ENCODE results near the gene RGS1. TPM values are rescaled to one million over a fixed set of nuclear protein-coding genes. Genes with fewer than 3 reads are reported as not detected.

Gene RGS1
- polyA plus RNA-seq, 1 of the 3 experiments (the other 2 are of a cell fraction): 0.12 TPM

DNA sequence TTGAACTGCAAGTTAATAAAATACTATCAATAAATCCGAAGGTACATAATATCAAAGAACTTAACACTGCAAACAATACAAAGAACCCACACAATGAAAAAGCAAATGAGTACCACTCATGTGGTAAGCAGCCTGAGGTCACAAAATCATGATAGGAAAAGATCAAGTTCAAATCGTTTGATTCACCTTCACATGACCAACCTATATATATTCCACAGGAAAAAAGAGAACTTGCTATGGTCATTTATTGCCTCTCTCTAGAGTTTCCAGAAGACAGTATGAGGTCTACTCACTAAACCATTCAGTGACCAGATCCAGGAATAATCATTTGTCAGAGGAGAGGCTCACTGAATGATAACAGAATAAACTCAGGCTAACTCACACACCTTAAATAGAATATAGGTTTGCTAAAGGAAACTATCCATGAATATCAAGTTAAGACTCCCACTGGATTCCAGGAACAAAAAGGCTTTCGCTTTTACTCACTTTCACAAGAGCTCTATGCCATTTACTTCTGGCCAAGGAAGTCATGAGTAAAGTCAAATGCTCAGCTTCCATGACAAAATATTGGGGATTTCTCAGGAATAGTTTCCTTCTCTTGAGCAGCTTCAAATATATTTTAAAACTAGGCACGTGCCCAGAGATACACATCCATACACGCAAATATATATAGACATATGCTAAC lies 48.3 kb upstream of the RGS1 start:
- 70% methylated on average over 5 of the region's 5 CpGs for WGBS (ENCODE audit: low lambda C conversion rate)
- DNase-seq: no peak
- TF ChIP-seq RFX5 (IDR thresholded peaks at IDR 0.05; ENCODE audit: low read length) (no peak), MAX (IDR thresholded peaks at IDR 0.05; ENCODE audit: low read depth) (no peak), TAF1 (IDR thresholded peaks at IDR 0.05; ENCODE audit: borderline replicate concordance, low read depth, low read length) (no peak), FOXJ3 (CRISPR knock-in tag; IDR thresholded peaks at IDR 0.05) (no peak)
- TF ChIP-seq, protein P1, sequence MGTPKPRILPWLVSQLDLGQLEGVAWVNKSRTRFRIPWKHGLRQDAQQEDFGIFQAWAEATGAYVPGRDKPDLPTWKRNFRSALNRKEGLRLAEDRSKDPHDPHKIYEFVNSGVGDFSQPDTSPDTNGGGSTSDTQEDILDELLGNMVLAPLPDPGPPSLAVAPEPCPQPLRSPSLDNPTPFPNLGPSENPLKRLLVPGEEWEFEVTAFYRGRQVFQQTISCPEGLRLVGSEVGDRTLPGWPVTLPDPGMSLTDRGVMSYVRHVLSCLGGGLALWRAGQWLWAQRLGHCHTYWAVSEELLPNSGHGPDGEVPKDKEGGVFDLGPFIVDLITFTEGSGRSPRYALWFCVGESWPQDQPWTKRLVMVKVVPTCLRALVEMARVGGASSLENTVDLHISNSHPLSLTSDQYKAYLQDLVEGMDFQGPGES (IDR thresholded peaks at IDR 0.05; ENCODE audit: low read depth, low read length): no peak
- peak overlapping the region; percentile 64 to 99; a peak in 3 of 4 replicates for H3K27ac ChIP-seq (ENCODE audit: low read depth in 2 of 2, low read length in 1 of 2)
- ChIA-PET CTCF (no interaction called here), POLR2A (no interaction called here)
- peak overlapping the region; percentile 27; the same call in 1 of the 2 replicates for H2AFZ ChIP-seq (ENCODE audit: low read depth)
- H3K4me2 ChIP-seq: no peak overlapping the region
- no peaks in the 10 kb centered on the region for H3K9me3 ChIP-seq
- no peak overlapping the region; the same call in 1 of the 2 replicates for H3K9ac ChIP-seq
- no peaks in the 10 kb centered on the region for H3K36me3 ChIP-seq (replicated peaks in 1 of 2; ENCODE audit: control insufficient read depth in 1 of 2, insufficient read depth in 2 of 2, low read length in 1 of 2)
- H3K9me2 ChIP-seq: no peaks in the 10 kb centered on the region
- H4K20me1 ChIP-seq (ENCODE audit: insufficient read depth): no peaks in the 10 kb centered on the region
- H3K27me3 ChIP-seq (ENCODE audit: insufficient read depth): no peaks in the 10 kb centered on the region
- H3F3A ChIP-seq (replicated peaks; ENCODE audit: insufficient read depth): peaks cover 64% of the 10 kb centered on the region
- H3K79me2 ChIP-seq (ENCODE audit: insufficient read depth): peaks cover 25% of the 10 kb centered on the region
- H3K4me1 ChIP-seq (ENCODE audit: control insufficient read depth in 1 of 2, insufficient read depth in 2 of 2, low read depth in 1 of 2, low read length in 1 of 2): peaks cover 0 to 35% of the 10 kb centered on the region in 2 experiments; a peak in 3 of 4 replicates
- H3K4me3 ChIP-seq (ENCODE audit: low read depth in 2 of 2, low read length in 1 of 2): no peak overlapping the region

DNA sequence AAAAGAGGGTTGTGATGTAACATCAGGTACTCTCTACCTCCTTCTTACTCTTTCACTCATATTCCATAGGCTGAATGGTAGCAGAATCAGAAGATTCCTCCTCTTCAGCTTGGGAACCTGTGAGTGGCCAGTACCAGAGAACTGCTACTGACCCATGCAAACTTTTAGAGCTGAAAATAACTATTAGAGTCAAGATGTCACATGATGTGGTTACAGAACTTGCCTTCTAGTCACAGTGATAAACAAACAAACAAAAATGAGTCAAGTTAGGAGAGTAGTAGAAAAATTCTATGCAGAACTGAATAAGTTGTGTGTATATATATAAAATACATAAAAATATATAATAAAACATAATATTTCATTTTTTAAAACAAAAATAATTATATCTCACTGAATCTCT lies 47.6 kb upstream of the RGS1 start:
- peaks cover 57% of the 10 kb centered on the region for H3F3A ChIP-seq (replicated peaks; ENCODE audit: insufficient read depth)
- peaks cover 0 to 2% of the 10 kb centered on the region in 2 experiments for H3K36me3 ChIP-seq (replicated peaks in 1 of 2; ENCODE audit: control insufficient read depth in 1 of 2, insufficient read depth in 2 of 2, low read length in 1 of 2)
- peaks cover 0 to 28% of the 10 kb centered on the region in 2 experiments; a peak in 3 of 4 replicates for H3K4me1 ChIP-seq (ENCODE audit: control insufficient read depth in 1 of 2, insufficient read depth in 2 of 2, low read depth in 1 of 2, low read length in 1 of 2)
- H3K4me3 ChIP-seq (ENCODE audit: low read depth in 2 of 2, low read length in 1 of 2): no peak overlapping the region
- DNase-seq: no peak
- no peaks in the 10 kb centered on the region for H3K27me3 ChIP-seq (ENCODE audit: insufficient read depth)
- H3K4me2 ChIP-seq: no peak overlapping the region
- peaks cover 32% of the 10 kb centered on the region for H3K79me2 ChIP-seq (ENCODE audit: insufficient read depth)
- no peaks in the 10 kb centered on the region for H3K9me3 ChIP-seq
- H3K9ac ChIP-seq: no peak overlapping the region; the same call in 1 of the 2 replicates
- no peak for TF ChIP-seq CHD2 (IDR thresholded peaks at IDR 0.05; ENCODE audit: low read length, partially characterized antibody)
- no peak for TF ChIP-seq RFX5 (IDR thresholded peaks at IDR 0.05; ENCODE audit: low read length)
- TF ChIP-seq USF2 (IDR thresholded peaks at IDR 0.05; ENCODE audit: borderline replicate concordance, low read depth, low read length): no peak
- ChIA-PET CTCF (no interaction called here), POLR2A (no interaction called here)
- no peaks in the 10 kb centered on the region for H3K9me2 ChIP-seq
- no peaks in the 10 kb centered on the region for H4K20me1 ChIP-seq (ENCODE audit: insufficient read depth)
- 0 out of 2 replicates have a peak overlapping the region, but pooled peaks have one; percentile 27 for H2AFZ ChIP-seq (ENCODE audit: low read depth)
- H3K27ac ChIP-seq (ENCODE audit: low read depth in 2 of 2, low read length in 1 of 2): peak overlapping the region; percentile 96 to 99; a peak in 3 of 4 replicates

Measured in SK-N-SH (cell line).